ENCODE measurements around the gene LPP. TPM values are rescaled to one million over a fixed set of nuclear protein-coding genes. Genes with fewer than 3 reads are reported as not detected.

LPP gene
- total and polyA plus RNA-seq, 2 of the 4 experiments (the other 2 are of a cell fraction), result 16.0 to 130 TPM

GRCh38 chr3:188791311-188791710, 637.4 kb downstream of the LPP start:
- no peak for DNase-seq
- H4K8ac ChIP-seq (ENCODE audit: low read depth in 2 of 2, low read length in 2 of 2), result no peak overlapping the region
- no peak overlapping the region for H3K9ac ChIP-seq (ENCODE audit: low read depth, low read length)
- no peak overlapping the region for H3K4me3 ChIP-seq (ENCODE audit: insufficient read depth, low read depth, low read length)
- ChIA-PET CTCF (interaction anchor here (0.6 to 0.8 kb wide), 2 partner anchors 11 to 1651 kb away, joined by 3 read pairs; no protein-coding TSS in a partner anchor), POLR2A (ENCODE audit: unreplicated experiment) (no interaction called here)
- no peak overlapping the region for H2AK5ac ChIP-seq (ENCODE audit: low read depth, low read length)
- in situ Hi-C loops (cut with MboI; ENCODE audit: low sequenced_read_pairs), result no loop called here
- peaks cover 19 to 66% of the 10 kb centered on the region in 2 experiments for H3K79me1 ChIP-seq (ENCODE audit: low read depth in 1 of 2, low read length in 2 of 2)
- no peak overlapping the region for H4K5ac ChIP-seq (ENCODE audit: low read depth, low read length)
- peaks cover 22% of the 10 kb centered on the region for H3K9me1 ChIP-seq (ENCODE audit: insufficient read depth, low read length)
- H3K4ac ChIP-seq (ENCODE audit: low read depth, low read length), result no peak overlapping the region
- no peak overlapping the region for H3K4me2 ChIP-seq (ENCODE audit: low read depth, low read length)
- H2AK9ac ChIP-seq (replicated peaks; ENCODE audit: low read depth, low read length, poor library complexity), result no peak overlapping the region
- H3K18ac ChIP-seq (ENCODE audit: low read depth, low read length), result no peak overlapping the region
- no peaks in the 10 kb centered on the region for H3K27me3 ChIP-seq (ENCODE audit: control insufficient read depth, insufficient read depth, low read length)
- H3K14ac ChIP-seq (replicated peaks; ENCODE audit: low read depth, low read length), result no peak overlapping the region
- ATAC-seq (ENCODE audit: low read depth), result no peak
- H4K20me1 ChIP-seq (ENCODE audit: insufficient read depth, low read length), result peaks cover 22% of the 10 kb centered on the region; the same call in 1 of the 2 replicates
- TF ChIP-seq RCOR1 (IDR thresholded peaks at IDR 0.05; ENCODE audit: insufficient replicate concordance, low read length) (no peak), USF2 (IDR thresholded peaks at IDR 0.05; ENCODE audit: low read depth, low read length) (no peak), CTCF (conservative IDR thresholded peaks at IDR 0.05; ENCODE audit: low read depth, low read length) (no peak), RAD21 (IDR thresholded peaks at IDR 0.05; ENCODE audit: low read length) (no peak), MXI1 (IDR thresholded peaks at IDR 0.05; ENCODE audit: borderline replicate concordance, low read depth, low read length) (no peak), SMC3 (IDR thresholded peaks at IDR 0.05; ENCODE audit: low read depth, low read length) (no peak), ELK1 (IDR thresholded peaks at IDR 0.05; ENCODE audit: borderline replicate concordance, low read depth, low read length) (no peak), NFE2L2 (IDR thresholded peaks at IDR 0.05; ENCODE audit: low read depth, low read length) (no peak)
- dilution Hi-C loops (cut with HindIII; ENCODE audit: low sequenced_read_pairs, unreplicated experiment), result no loop called here
- no peak overlapping the region for H3K23ac ChIP-seq (ENCODE audit: low read depth, low read length)
- intact Hi-C loops (cut with micrococcal nuclease), result no loop called here
- no peak overlapping the region for H2AFZ ChIP-seq (replicated peaks; ENCODE audit: low read length, poor library complexity)
- no peak overlapping the region for H3K56ac ChIP-seq (ENCODE audit: extremely low read depth, insufficient read depth, low read length)
- no peak overlapping the region for H4K91ac ChIP-seq (ENCODE audit: insufficient read depth, low read depth, low read length)
- no peak overlapping the region for H2BK20ac ChIP-seq (ENCODE audit: low read depth, low read length)
- H3K9me3 ChIP-seq (ENCODE audit: control insufficient read depth, insufficient read depth, low read length), result no peaks in the 10 kb centered on the region
- no peak overlapping the region for H2BK15ac ChIP-seq (ENCODE audit: low read depth, low read length)
- H2BK120ac ChIP-seq (ENCODE audit: low read depth, low read length), result no peak overlapping the region
- no TSS peak for BruUV-seq (replicated peaks)
- H2BK5ac ChIP-seq (ENCODE audit: low read depth, low read length, poor library complexity, severe bottlenecking), result no peak overlapping the region
- H3K36me3 ChIP-seq (ENCODE audit: control insufficient read depth, insufficient read depth, low read length), result peaks cover 6% of the 10 kb centered on the region
- peaks cover 11% of the 10 kb centered on the region for H3K4me1 ChIP-seq (ENCODE audit: control insufficient read depth, insufficient read depth, low read length)
- WGBS, 2 experiments (ENCODE audit: extremely low coverage in 2 of 2, insufficient read length in 1 of 2), result 86% methylated on average over 2 of the region's 4 CpGs; no CpG with 5 or more reads in 1 of the 2 experiments
- H3K27ac ChIP-seq (ENCODE audit: insufficient read depth, low read length), result no peak overlapping the region
